ENCODE measurements around the gene AHRR.
"Not testable (repeated sequence)": the region's sequence is repeated elsewhere in the genome, so short reads cannot be mapped to it uniquely, and the experiment has no call there.

Gene AHRR

DNA sequence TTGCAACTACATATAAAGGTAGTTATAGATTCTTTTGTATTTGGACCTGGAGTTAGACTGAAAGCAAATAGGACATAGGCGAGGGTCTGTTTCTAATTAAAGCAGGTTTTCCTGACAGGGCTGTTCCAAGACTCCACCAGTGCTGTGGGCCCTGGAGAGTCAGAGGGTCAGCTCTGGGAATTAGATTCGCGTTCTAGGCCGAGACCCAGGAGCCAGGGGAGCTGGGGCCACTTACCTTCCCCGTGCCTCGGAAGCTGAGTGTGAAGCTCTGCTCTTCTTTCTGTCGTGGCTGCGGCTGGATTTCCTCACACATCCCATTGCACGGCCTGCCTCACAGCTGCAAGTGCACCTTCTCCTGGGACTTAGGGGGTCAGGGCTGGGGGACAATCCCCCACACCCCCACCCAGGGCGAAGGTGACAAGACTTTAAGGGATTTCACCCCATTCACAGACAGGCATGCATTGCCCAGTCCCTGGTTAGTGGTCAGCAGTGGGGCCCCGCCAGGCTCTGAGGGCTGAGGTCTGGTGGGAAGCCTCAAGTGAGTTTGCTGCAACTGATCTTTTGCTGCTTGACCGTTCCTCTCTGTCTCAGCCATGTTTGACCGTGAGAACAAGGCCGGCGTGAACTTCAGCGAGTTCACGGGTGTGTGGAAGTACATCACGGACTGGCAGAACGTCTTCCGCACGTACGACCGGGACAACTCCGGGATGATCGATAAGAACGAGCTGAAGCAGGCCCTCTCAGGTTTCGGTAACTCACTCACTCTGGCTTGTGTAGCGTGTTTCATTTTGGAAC, 15.3 kb upstream of the AHRR start:
- DNase-seq = no peak

DNA sequence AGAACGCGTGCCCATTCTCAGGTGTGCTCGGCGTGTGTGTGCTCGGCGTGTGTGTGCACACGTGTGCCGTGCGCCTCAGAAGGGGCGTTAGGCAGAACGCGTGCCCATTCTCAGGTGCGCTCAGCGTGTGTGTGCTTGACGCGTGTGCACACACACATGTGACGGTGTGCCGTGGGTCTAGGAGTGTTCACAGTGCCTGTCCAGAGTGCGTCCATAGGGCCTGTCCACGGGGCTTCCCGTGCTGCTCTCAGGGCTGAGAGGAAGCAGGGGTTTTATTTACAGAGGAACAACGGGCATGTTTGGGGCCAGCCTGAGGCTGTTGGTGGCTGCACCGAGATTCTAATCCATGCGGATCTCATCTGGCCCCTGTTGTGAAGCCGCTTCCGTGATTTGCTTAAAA, 14.2 kb upstream of the AHRR start:
- DNase-seq = no peak

DNA sequence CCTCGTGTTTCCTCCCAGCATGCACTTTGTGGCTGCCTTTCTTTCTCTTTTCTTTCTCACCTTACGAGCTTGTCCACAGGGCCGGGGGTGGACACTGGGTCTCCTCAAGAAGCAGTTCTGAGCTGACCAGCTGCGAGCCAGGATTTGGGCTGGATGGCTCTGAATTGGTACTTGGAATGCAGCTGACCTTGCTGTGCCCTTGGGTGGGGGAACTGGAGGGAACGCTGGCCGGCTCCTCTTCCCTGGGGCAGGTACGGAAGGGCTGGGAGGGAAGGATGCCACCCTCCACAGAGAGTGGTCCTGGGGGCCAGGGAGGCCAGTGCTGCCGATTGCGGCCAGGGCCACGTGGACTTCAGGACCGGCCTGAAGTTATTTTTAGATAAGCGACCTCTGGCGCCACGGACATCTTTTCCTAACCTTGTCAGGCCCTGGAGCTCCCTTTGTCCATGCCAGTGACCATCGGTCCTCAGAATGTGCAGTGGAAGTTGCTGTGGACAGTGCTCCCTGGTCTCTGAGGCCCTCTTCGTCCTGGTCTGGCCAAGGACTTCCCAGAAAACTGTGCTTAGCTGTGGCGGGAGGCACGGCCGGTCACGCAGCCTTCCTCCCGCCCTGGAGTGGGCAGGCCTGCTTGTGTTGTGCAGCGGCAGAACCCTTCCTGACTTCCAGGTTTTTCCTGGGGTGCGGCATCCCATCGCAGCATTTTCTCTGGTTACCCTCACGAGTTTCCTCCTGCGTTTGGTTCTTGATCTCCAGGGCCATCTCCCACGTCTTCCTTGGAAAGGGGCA, 13.5 kb upstream of the AHRR start:
- no peak for DNase-seq

DNA sequence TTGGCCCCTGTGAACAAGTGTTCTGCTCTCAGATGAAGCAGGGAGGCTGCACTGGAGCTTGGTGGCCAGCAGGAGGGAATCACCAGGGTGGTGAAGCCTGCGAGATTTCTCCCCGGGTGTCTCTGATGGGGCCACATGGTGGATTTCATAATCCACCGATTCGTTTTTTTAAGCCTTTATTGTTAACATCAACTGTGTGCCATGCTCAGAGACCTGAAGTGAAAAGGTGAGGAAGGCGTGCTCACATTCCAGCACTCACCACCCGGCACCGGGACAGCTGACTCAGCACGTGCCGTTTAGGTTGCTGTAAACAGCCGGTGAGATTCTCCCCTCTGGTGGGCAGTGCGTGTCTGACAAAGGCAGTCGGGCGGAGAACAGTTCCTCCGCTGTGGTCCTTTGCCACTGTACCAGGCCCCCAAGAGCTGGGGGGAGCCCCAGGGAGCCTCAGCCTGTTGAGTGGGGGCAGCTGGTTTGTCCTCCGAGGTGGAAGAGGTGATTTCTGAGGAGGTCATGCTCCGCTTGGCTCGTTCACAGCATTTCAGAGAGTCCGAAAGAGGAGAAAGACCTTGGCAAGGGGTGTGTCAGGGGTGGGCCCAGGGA, 12.7 kb upstream of the AHRR start:
- DNase-seq = no peak

DNA sequence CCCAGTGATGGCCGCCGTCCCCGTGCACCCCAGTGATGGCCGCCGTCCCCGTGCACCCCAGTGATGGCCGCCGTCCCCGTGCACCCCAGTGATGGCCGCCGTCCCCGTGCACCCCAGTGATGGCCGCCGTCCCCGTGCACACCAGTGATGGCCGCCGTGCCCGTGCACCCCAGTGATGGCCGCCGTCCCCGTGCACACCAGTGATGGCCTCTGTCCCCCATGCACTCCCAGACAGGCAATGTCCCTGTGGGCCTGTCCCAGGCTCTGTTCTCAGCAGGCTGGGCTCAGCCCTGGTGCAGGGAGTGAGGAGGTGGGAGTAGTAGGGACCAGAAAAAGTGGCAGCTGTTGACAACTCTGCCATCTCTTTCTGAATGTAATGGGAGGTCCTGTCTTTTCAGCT, 11.7 kb upstream of the AHRR start:
- DNase-seq = not testable (repeated sequence)

DNA sequence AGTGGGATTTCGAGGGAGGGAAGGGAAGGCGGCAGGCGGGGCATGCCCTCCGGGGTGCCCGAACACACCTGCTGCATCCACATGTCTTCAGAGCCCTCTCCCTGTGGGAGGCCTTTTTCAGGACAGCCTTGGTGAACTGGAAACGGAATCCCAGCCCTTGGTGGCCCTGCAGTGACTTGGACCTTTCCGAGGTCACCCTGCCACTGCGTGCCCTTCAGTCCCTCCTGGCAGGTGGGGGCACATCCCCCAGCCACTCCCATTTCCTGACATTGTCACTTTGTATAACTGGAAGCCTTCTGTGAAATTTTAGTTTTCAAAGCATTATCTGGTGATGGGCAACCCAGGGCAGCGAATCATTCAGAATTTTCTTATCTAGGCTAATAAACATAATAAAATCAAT, 11.0 kb upstream of the AHRR start:
- no peak for DNase-seq

DNA sequence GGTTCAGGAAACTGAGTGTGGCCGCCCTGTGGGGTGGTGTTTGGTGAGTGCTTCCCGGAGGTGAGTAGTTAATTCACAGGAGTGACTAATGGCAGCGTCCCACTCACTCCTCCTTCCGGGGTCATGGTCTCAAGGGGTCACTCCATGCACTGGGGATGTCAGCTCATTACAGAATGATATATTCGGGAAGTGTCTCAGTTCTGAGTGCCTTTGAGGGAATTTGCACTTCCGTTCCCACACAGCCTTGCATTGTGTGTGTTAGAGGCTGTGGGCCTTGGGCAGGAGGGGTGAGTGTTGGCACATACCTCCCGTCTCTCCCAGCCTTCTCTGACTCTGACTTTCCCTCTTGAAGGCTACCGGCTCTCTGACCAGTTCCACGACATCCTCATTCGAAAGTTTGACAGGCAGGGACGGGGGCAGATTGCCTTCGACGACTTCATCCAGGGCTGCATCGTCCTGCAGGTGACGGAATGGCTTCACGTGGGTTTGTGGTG, 10.5 kb upstream of the AHRR start:
- no peak for DNase-seq

DNA sequence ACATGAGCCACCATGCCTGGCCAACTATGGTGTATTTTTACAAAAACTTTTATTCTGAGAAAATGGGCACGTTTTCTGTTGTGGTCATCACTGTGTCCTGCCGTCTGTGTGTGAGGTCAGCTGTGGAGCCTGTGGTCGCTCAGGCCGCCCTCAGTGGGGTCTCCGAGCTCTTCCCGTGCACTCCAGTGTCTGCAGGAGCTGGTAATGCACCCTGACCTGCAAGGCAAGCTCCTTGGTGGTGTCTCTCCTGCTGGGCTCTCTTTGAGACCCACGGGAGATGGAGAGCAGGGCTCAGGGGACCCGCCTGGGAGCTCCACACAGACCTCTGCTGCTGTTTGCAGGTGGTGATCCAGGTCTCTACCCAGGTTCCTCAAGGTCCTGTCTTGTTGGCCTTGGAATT, 9.6 kb upstream of the AHRR start:
- DNase-seq = no peak

DNA sequence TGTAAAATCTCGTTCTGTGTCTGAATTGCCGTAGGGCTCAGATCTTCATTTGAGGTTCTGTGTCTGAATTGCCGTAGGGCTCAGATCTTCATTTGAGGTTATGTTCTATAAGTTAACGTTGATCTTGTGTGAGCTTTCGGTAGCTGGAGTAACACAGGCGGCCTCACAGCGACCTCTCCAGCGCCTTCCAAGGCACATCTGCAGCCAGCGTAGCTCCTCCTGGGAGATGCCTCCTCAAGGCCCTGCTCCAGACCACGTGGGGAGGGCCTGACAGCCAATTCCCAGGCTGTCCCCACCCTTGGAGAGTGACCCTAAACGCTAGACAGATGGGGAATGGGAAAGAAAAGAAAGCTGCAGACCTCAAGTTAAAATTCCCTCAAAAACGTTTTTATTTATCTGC, 8.7 kb upstream of the AHRR start:
- DNase-seq = no peak

DNA sequence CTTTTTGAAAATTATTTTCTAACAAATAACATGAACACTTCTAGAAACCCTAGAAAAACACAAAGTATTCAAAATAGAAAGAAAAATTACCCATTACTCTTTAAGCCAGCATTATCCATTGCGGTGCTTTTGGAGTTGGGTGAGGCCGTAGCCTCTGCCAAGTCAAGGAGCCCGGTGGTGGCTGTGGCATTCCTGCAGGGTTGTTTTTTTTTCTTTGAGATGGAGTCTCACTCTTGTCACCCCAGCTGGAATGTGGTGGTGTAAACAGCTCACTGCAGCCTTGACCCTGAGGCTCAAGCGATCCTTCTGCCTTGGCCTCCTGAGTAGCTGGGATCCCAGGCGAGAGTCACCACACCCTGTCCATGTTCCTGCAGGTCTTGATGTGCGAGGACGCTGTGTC, 8.2 kb upstream of the AHRR start:
- DNase-seq = no peak

DNA sequence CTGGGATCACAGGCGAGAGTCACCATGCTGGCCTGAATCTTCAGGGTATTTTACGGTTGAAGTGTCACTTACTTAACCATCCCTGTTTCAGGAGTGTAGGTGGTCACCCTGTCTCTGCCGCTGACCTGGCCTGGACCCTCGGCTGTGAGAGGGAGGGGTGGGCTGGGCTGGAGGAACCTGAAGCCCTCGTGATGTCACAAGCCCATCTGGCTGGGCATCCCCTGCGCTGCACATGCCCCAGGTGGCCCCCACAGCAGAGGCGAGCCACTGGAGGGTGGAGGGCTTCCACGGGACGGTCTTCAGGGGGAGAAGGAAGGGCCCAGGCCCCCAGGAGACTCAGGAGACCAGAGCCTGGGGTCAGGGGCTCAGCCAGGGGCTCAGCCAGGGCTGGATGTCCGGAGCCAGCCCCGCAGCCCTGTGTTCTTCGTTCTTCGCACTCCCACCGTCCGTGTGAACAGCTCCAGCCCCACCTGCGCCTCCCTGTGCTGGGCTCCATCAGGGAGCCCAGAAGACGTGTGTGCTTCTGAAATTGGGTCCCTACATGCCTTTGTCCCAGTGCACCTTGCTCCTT, 7.6 kb upstream of the AHRR start:
- DNase-seq = no peak

DNA sequence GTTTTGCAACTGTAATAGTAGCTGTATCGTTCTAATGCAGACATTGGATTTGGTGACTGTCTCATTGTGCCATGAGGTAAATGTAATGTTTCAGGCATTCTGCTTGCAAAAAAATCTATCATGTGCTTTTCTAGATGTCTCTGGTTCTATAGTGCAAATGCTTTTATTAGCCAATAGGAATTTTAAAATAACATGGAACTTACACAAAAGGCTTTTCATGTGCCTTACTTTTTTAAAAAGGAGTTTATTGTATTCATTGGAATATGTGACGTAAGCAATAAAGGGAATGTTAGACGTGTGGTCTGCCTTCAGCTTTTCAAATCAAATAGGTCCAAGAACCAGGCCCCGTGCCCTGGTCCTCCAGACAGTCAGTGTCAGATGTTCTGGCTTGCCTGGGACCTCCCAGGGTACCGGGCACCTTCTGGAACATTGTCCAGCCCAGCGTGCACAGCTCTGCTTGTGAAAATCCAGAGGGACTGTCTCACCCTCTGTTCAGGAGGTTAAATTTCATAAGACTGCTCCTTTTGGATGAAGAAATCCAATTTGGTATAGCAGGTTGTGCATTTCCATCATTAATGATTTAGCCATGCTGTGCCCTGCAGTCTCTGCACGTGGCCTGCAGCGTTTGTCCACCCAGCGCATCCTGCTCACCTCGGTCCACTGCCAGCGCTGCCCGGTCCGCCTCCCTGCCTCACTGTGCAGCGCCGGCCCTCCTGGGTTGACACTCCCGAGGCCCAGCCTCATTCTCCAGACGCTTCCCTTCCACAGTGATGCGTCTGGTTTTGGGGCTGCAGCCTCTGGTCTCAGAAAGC, 6.6 kb upstream of the AHRR start:
- DNase-seq = no peak

DNA sequence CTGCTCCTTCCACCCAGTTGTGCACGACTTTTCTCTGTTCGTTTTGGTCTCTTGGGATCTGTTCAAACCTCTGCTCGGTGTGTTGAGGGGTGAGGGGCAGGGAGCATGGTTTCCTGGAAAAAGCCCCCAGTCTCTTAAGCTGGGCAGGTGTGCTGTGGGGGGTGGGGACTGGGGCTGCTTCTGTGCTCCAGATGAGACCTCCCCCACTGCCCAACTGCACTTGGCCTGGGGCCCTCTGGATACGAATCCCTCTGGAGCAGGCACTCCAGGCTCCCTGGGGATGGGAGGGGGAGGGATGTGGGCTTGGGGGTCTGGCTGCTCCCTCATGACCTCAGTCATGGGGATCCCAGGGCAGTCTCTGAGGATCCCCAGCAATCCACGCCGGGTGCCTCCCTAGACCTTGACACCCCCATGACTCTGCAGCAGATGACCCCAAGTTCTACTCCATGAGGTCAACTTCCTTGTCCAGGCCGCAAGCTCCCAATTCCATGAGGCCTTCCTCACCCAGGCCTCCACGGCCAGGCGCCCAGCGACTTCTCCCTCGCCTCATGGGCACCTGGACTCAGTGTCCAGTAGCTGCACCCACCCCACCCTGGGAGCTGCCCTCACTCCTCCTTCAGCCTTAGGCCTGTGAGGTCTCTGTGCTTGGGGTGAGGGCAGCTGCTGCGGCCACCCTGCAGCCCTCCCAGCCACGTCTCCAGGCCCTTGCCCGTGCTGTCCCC, 5.9 kb upstream of the AHRR start:
- no peak for DNase-seq

DNA sequence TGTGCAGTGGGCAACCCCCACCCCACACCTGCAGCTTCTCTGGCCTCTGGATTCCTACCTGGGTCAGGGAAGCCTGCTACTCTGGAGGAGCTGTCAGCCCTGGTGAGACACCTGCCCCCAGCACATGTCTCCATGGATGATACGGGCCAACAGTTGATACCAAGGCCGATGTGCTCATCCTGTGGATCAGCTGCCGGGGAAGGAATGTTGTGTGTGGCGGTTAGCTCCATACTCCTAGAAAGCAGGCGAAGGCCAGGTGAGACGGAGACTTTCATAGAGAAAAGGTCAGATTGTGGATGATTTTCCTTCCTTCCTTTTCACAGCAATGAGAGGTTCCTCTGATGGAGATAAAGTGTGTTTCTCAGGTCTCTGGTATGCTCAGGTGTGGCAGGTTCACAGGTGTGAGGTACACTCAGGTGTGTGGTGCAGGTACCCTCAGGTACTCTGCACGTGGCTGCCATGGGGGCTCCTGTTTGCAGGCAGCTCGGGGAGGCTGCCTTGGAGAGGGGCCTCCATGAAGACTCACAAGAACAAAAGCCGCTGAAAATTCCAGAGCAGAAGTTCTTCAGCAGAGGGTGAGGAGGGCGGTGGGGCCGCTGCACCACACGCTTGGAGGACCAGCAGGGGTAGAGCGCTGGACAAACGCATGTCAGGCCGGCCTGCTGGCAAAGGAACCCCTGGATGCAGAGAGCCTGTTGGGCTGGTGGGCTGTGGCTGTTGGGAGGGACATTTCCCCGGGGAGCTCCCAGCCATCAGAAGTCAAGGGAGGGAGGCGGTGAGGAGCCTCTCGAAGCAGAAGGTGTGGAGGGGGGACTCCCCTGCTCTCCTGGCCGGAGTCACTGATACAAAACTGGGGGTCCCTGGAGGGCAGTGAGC, 5.1 kb upstream of the AHRR start:
- DNase-seq = no peak

DNA sequence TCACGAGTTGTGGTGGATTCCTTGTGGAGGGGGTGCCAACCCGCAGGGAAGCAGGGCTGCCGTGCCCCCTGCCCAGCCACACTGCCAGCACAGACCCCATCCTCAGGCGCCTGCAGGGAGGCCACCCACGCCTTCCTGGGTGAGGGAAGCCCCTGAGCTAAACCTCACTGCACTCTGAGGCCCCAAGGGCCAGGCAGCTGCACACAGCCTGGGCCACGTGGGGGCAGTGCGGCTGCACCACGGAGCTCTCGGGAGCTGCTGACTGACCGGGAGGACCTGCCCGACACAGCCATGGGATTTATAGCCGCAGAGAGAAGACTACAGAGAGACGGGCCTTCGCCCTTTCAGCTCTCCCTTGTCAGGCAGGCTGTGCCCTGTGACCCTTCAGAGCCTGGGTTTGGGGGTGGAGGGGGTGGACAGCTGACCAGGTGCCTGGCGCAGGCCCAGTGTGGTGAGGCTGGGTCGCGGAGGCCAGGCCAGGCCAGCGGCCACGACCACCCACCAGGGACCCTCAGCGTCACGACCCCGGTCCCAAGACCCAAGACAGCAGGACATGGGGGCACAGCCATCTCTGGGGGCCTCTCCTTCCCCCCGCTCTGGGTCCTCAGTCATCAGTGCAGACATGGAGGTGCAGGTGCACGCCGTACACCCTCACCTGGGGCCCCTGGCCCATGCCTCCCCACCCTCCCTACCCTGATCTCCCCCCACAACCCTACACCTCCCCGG, 4.3 kb upstream of the AHRR start:
- DNase-seq = peak in 1 of 2 donors; percentile 17

DNA sequence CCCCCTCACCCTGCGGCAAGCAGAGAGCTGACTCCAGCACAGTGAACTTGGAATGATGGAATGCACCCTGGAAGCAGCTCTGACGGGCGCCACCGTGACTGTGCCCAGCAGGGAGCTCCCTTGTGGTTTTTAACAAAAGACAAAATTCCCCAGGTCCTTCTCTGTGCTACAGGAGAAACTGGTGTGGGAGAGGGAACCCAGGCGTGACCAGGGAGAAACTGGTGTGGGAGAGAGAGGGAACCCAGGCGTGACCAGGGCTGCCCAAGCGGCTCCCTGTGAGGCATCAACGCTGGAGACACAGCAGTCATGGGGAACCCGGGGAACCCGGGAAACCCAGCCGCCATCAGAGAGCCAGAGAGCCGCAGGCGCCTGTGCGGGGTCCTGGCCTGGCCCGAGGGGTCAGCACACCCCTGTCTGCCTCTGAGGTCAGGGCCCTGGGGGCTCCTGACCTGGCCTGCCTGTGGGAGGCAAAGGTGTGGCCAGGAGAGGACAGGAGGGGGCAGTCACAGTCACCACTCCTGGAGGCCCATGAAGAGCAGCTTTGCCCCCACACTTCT, 3.1 kb upstream of the AHRR start:
- DNase-seq = no peak

DNA sequence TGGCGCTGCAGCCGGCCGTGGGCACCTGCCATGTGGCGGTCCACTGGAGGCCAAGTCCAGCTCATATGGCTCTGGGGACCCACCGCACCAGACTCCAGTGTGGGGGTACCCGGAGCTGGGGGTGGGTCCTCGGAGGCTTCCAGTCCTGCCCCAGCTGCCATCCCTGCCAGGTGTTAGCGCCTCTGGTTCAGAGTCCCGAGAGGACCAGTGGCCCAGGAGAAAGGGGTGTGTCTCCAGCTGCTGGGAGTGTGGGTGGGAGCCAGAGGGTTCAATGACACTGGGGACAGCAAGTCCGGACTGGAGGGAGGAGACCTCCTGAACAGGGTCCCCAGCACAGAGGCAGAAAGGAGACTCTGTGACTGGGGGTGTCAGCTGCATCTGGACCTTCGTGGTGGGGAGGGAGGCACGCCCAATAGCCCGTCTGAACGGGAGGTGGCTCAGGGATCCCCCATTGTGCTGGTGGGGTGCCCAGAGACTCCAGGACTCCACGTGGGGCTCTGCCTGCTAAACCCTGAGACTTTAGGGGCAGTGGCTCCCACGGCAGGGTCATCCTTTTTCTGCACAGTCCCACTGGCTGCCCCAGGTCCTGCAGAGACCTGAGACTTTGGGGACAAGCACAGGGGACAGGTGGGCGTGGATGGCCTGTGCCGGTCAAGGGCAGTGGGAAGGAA, 2.4 kb upstream of the AHRR start:
- DNase-seq = no peak

DNA sequence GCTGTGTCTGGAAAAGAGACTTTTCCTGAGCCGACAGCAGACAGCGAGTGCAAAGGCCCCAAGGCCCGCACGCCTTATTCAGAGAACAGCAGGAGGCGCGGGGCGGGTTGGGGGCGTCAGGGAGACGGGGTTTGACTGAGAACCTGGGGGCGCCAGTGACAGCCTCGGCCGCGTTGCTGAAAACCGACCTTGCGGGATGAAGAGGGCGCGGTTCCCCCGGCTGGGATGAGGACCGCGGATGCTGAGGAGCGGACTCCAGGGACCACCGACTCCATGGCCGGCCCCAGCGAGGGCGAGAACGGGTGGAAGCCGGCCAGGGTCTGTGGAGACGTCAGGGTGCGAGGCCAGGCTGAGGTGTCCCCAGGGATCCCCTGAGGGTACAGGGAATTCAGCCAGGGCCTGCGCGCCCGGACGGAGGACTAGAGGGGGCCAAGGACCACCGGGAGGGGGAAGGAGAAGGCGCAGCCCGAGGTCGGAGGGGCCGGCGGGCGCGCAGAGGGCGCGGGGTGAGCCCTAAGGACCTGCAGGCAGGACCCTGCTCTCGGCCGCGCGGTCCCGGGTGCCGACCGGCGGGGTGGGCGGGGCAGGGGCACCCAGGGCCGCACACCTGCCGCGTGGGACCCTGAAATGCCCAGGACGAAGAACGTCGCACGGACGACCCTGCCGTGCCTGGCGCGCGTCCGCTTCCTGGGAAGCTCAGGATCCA, 837 bp upstream of the AHRR start:
- no peak for DNase-seq

All from activated CD4-positive, alpha-beta T cell treated with anti-CD3 and anti-CD28 coated beads for 4 hours (primary cell).